ENCODE results near the gene STAT5A. TPM values are rescaled to one million over a fixed set of nuclear protein-coding genes. Genes with fewer than 3 reads are reported as not detected.
"Not testable (repeated sequence)": the region's sequence is repeated elsewhere in the genome, so short reads cannot be mapped to it uniquely, and the experiment has no call there.

Gene STAT5A
- total and polyA plus RNA-seq, 2 donors from 2014 or later, result 11.5 to 47.9 TPM

DNA sequence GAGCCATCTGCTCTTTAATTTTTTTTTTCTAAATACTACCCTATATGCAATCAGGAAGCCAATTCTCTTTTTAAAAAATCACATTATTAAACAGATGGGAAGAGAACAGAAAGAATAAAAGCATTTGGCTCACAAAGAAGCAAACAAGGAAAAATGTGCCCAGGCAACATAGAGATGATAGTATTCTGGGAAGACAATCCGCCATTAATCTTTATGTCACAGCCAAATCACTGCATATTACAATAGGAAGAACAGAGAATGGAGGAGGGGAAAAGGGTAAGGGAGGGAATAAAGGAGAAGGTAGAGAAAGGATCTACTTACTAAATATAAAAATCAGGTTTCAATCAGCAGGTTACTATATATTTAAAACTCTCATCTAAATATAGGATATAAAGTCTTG, 46.4 kb upstream of the STAT5A start:
- H3K4me1 ChIP-seq (ENCODE audit: control insufficient read depth in 2 of 3, insufficient read depth in 2 of 3, low read depth in 1 of 3, low read length in 3 of 3), result no peaks in the 10 kb centered on the region
- no peak for TF ChIP-seq CTCF (IDR thresholded peaks at IDR 0.05; ENCODE audit: borderline replicate concordance, extremely low read depth, insufficient read depth)
- FAIRE-seq (no peak), DNase-seq (no peak)
- no peaks in the 10 kb centered on the region for H3K36me3 ChIP-seq (ENCODE audit: control insufficient read depth in 2 of 3, insufficient read depth in 3 of 3, low read length in 3 of 3)
- H3K9ac ChIP-seq (ENCODE audit: low read length in 3 of 3), result no peak overlapping the region
- H3K27ac ChIP-seq (ENCODE audit: low read depth in 2 of 2, low read length in 2 of 2), result no peak overlapping the region
- H3K9me3 ChIP-seq (ENCODE audit: control insufficient read depth in 2 of 3, insufficient read depth in 1 of 3, low read length in 3 of 3), result no peaks in the 10 kb centered on the region
- H3K4me3 ChIP-seq (ENCODE audit: low read length in 3 of 3), result no peak overlapping the region
- intact Hi-C loops (cut with DNase I), result no loop called here
- H3K27me3 ChIP-seq (ENCODE audit: control insufficient read depth, insufficient read depth, low read length), result no peaks in the 10 kb centered on the region

DNA sequence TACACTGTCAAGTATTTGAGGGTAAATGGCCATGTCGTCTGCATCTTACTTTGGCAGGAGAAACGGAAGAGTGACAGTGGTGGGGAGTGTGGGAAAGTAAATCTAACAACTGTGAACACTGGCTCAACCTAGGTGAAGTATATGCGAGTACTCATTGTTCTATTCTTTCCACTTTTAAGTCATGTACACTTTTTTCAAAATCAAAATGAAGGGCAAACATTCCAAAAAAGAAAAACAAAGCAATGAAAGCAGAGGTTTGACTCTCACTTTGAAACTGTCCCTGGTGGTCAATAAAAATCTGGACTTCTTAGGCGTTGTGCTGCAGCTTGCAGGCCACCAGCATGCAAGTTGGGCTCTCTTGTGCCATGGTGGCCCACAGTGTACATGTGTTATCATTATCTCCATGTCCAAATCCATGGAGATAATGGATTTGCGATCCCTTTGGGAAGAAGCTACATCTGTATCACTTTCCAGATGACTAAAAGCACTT, 44.8 kb upstream of the STAT5A start:
- TF ChIP-seq CTCF (IDR thresholded peaks at IDR 0.05; ENCODE audit: borderline replicate concordance, extremely low read depth, insufficient read depth), result no peak
- intact Hi-C loops (cut with DNase I), result no loop called here
- no peak overlapping the region for H3K27ac ChIP-seq (ENCODE audit: low read depth in 2 of 2, low read length in 2 of 2)

GRCh38 chr17:42244116-42244515, 44.2 kb upstream of the STAT5A start:
- H3K36me3 ChIP-seq (ENCODE audit: control insufficient read depth in 2 of 3, insufficient read depth in 3 of 3, low read length in 3 of 3); H3K9ac ChIP-seq (ENCODE audit: low read length in 3 of 3); intact Hi-C loops (cut with DNase I); FAIRE-seq; H3K27ac ChIP-seq (ENCODE audit: low read depth in 2 of 2, low read length in 2 of 2); H3K27me3 ChIP-seq (ENCODE audit: control insufficient read depth, insufficient read depth, low read length); DNase-seq; H3K4me3 ChIP-seq (ENCODE audit: low read length in 3 of 3); H3K9me3 ChIP-seq (ENCODE audit: control insufficient read depth in 2 of 3, insufficient read depth in 1 of 3, low read length in 3 of 3): not testable (repeated sequence)
- H3K4me1 ChIP-seq (ENCODE audit: control insufficient read depth in 2 of 3, insufficient read depth in 2 of 3, low read depth in 1 of 3, low read length in 3 of 3), result peaks cover 0 to 11% (median 3%) of the 10 kb centered on the region in 3 donors

More for the DNA sequence above, 44.8 kb upstream of the STAT5A start:
- peaks cover 0 to 8% (median 0%) of the 10 kb centered on the region in 3 donors for H3K4me1 ChIP-seq (ENCODE audit: control insufficient read depth in 2 of 3, insufficient read depth in 2 of 3, low read depth in 1 of 3, low read length in 3 of 3)
- no peaks in the 10 kb centered on the region for H3K27me3 ChIP-seq (ENCODE audit: control insufficient read depth, insufficient read depth, low read length)
- H3K36me3 ChIP-seq (ENCODE audit: control insufficient read depth in 2 of 3, insufficient read depth in 3 of 3, low read length in 3 of 3), result no peaks in the 10 kb centered on the region
- H3K4me3 ChIP-seq (ENCODE audit: low read length in 3 of 3), result no peak overlapping the region
- DNase-seq (no peak), FAIRE-seq (no peak)
- no peak overlapping the region for H3K9ac ChIP-seq (ENCODE audit: low read length in 3 of 3)
- no peaks in the 10 kb centered on the region for H3K9me3 ChIP-seq (ENCODE audit: control insufficient read depth in 2 of 3, insufficient read depth in 1 of 3, low read length in 3 of 3)

GRCh38 chr17:42245183-42245582, 43.1 kb upstream of the STAT5A start:
- DNase-seq; intact Hi-C loops (cut with DNase I); H3K27me3 ChIP-seq (ENCODE audit: control insufficient read depth, insufficient read depth, low read length); H3K36me3 ChIP-seq (ENCODE audit: control insufficient read depth in 2 of 3, insufficient read depth in 3 of 3, low read length in 3 of 3); H3K27ac ChIP-seq (ENCODE audit: low read depth in 2 of 2, low read length in 2 of 2); FAIRE-seq; H3K4me3 ChIP-seq (ENCODE audit: low read length in 3 of 3); H3K9ac ChIP-seq (ENCODE audit: low read length in 3 of 3); H3K9me3 ChIP-seq (ENCODE audit: control insufficient read depth in 2 of 3, insufficient read depth in 1 of 3, low read length in 3 of 3): not testable (repeated sequence)
- peaks cover 0 to 11% (median 3%) of the 10 kb centered on the region in 3 donors for H3K4me1 ChIP-seq (ENCODE audit: control insufficient read depth in 2 of 3, insufficient read depth in 2 of 3, low read depth in 1 of 3, low read length in 3 of 3)
